ENCODE data around the gene ZBTB16.

DNA sequence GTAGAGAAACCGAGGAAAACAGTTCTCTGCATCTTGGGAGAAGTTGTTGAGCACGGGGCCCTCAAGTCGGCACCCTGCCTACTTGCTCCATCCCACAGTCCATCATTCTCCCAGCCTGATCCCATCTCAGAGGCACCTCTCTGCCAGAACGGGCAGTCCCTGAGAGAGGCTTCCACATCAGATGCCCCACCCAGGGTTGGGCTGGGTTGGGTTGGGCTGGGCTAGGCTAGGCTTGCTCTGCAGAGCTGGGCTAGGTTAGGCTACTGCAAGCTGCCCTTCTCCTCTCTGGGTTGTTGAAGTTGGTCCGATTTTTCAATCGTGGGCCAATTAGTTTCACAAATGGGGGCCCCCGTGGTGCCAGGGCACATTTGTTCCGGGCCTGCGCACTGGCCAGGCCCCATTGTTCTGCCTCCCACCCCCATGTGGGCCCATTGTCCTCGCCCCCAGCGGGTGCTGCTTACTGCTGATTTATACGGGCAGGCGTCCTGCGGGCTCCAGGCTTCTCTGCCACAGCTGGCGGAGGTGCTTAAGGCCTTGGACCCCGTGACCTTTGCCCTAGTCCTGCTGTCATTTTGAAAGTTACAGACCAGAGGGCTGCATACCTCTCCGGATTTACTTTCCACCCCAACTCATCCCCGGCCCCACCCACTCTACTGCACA lies 173.0 kb downstream of the ZBTB16 start:
- TF ChIP-seq CTCF (IDR thresholded peaks at IDR 0.05; ENCODE audit: low read length) (no peak), EZH2 (optimal IDR thresholded peaks at IDR 0.05; ENCODE audit: low read depth, low read length) (no peak)

All from MM.1S (cell line).